Endodermal cell (in vitro differentiated cells): ENCODE measurements around the gene CELF2. TPM values are rescaled to one million over a fixed set of nuclear protein-coding genes. Genes with fewer than 3 reads are reported as not detected.

Experiments used
- DNase-seq: peaks from one replicate; pipeline ENCODE4 v3.0.0-alpha.2; 2017
- H3K27ac ChIP-seq: 2 replicates; pipeline ENCODE4 v1.5.1; 2013; ENCODE audit warnings: mild to moderate bottlenecking, low read depth, low read length, moderate library complexity
- H3K27me3 ChIP-seq: 2 replicates; pipeline ENCODE4 v1.6.1; 2013; ENCODE audit warnings: mild to moderate bottlenecking, low read length, moderate library complexity; ENCODE audit not compliant: insufficient read depth, control insufficient read depth, poor library complexity, severe bottlenecking
- H3K36me3 ChIP-seq: 2 replicates; pipeline ENCODE4 v1.7.0; 2013; ENCODE audit warnings: mild to moderate bottlenecking, low read length, moderate library complexity; ENCODE audit not compliant: control insufficient read depth, insufficient read depth
- H3K4me1 ChIP-seq: one replicate; pipeline ENCODE4 v1.7.0; 2013; ENCODE audit warnings: low read length; ENCODE audit not compliant: control insufficient read depth, insufficient read depth
- H3K4me3 ChIP-seq: 2 replicates; pipeline ENCODE4 v1.5.1; 2013; ENCODE audit warnings: mild to moderate bottlenecking, low read length, moderate library complexity
- H3K9ac ChIP-seq: 2 replicates; pipeline ENCODE4 v1.6.1; 2013; ENCODE audit warnings: mild to moderate bottlenecking, low read length, moderate library complexity; ENCODE audit not compliant: poor library complexity, severe bottlenecking; ENCODE audit errors: extremely low read depth
- H3K9me3 ChIP-seq: 2 replicates; pipeline ENCODE4 v1.6.1; 2013; ENCODE audit warnings: mild to moderate bottlenecking, low read length, moderate library complexity; ENCODE audit not compliant: control insufficient read depth
- H3K27ac Mint-ChIP-seq: 2 replicates; pipeline ENCODE4 v1.8.0; 2020; ENCODE audit warnings: mixed read lengths
- H3K27me3 Mint-ChIP-seq: 2 replicates; pipeline ENCODE4 v1.8.0; 2021; ENCODE audit warnings: mild to moderate bottlenecking, mixed read lengths; ENCODE audit not compliant: insufficient read depth
- H3K36me3 Mint-ChIP-seq: 2 replicates; pipeline ENCODE4 v1.8.0; 2020; ENCODE audit warnings: low read depth, mixed read lengths
- H3K4me1 Mint-ChIP-seq: 2 replicates; pipeline ENCODE4 v1.8.0; 2020; ENCODE audit warnings: mixed read lengths
- H3K4me3 Mint-ChIP-seq: 2 replicates; pipeline ENCODE4 v1.8.0; 2020; ENCODE audit warnings: mild to moderate bottlenecking, moderate library complexity, mixed read lengths
- H3K9me3 Mint-ChIP-seq: 2 replicates; pipeline ENCODE4 v1.8.0; 2020; ENCODE audit warnings: mild to moderate bottlenecking, mixed read lengths
- CTCF ChIP-seq: fragments of 200-600 bp; sonication (generic); conservative IDR thresholded peaks from 2 replicates; pipeline ENCODE4 v1.5.0; 2021; ENCODE audit warnings: antibody characterized with exemption, mild to moderate bottlenecking
- WGBS, 2 experiments: methylation state at CpG; one replicate each; pipeline versions ENCODE4 v1.1.5 to v1.1.7; 2013; ENCODE audit warnings: missing lambda C conversion rate in 2 of 2, mixed read lengths in 1 of 2; ENCODE audit not compliant: insufficient coverage in 1 of 2, insufficient read length in 1 of 2; 5-methylcytosine and 5-hydroxymethylcytosine counted together
- total RNA-seq, 2 donors: library from RNA; stranded (reverse); fragmentation: NEBNext Ultra II Directional in 1 of 2; extraction: Animal tissue kit (Norgen Biotek cat#: 25700) in 1 of 2; gene quantifications; 2 replicates in 1 of 2; 3 replicates in 1 of 2; pipeline ENCODE4 v1.2.1, GENCODE V29; 2021

Gene CELF2
- total RNA-seq, 2 donors from 2014 or later: 79.9 to 96.1 TPM

- Histone ChIP-seq H3K27ac (no peak overlapping the region), H3K27me3 (no peaks in the 10 kb centered on the region), H3K4me1 (peaks cover 31% of the 10 kb centered on the region), H3K36me3 (peaks cover 4% of the 10 kb centered on the region), H3K9ac (peak overlapping the region; percentile 73), H3K4me3 (peak overlapping the region; percentile 98), H3K9me3 (no peaks in the 10 kb centered on the region)
- Mint-ChIP-seq H3K27me3 (no peaks in the 10 kb centered on the region), H3K9me3 (no peaks in the 10 kb centered on the region), H3K4me1 (peaks cover 63% of the 10 kb centered on the region), H3K36me3 (peaks cover 6% of the 10 kb centered on the region), H3K27ac (peak overlapping the region; percentile 46), H3K4me3 (peak overlapping the region; percentile 85)
- TF ChIP-seq CTCF: no peak
- WGBS, 2 experiments: 73 to 88% methylated on average over 5 to 10 of the region's 11 CpGs
- DNase-seq: no peak
These were observed 2.3 kb downstream of the CELF2 start for GRCh38 chr10:11019724-11020547.

- Histone ChIP-seq H3K27ac (no peak overlapping the region), H3K9me3 (no peaks in the 10 kb centered on the region), H3K9ac (peak overlapping the region; percentile 73), H3K36me3 (peaks cover 10% of the 10 kb centered on the region), H3K27me3 (no peaks in the 10 kb centered on the region), H3K4me3 (peak overlapping the region; percentile 98), H3K4me1 (peaks cover 27% of the 10 kb centered on the region)
- no peak for DNase-seq
- Mint-ChIP-seq H3K4me1 (peaks cover 62% of the 10 kb centered on the region), H3K36me3 (peaks cover 9% of the 10 kb centered on the region), H3K4me3 (peak overlapping the region; percentile 85), H3K27me3 (no peaks in the 10 kb centered on the region), H3K27ac (peak overlapping the region; percentile 46), H3K9me3 (no peaks in the 10 kb centered on the region)
- TF ChIP-seq CTCF: no peak
- 88 to 100% methylated on average over 2 to 6 of the region's 6 CpGs for WGBS, 2 experiments
These were observed 2.9 kb downstream of the CELF2 start for GRCh38 chr10:11020548-11020942.

GRCh38 chr10:11022213-11022612, 4.5 kb downstream of the CELF2 start:
- Histone ChIP-seq H3K9me3 (no peaks in the 10 kb centered on the region), H3K36me3 (peaks cover 14% of the 10 kb centered on the region), H3K9ac (peak overlapping the region; percentile 22), H3K27ac (no peak overlapping the region), H3K4me1 (peaks cover 18% of the 10 kb centered on the region), H3K27me3 (no peaks in the 10 kb centered on the region), H3K4me3 (peak overlapping the region; percentile 98)
- WGBS, 2 experiments: 21 to 40% methylated on average over 1 to 2 of the region's 2 CpGs
- no peak for DNase-seq
- no peaks in the 10 kb centered on the region for H3K9me3 Mint-ChIP-seq
- TF ChIP-seq CTCF: no peak
- H3K4me1 Mint-ChIP-seq: peaks cover 65% of the 10 kb centered on the region
- H3K36me3 Mint-ChIP-seq: peaks cover 11% of the 10 kb centered on the region
- H3K27me3 Mint-ChIP-seq: no peaks in the 10 kb centered on the region
- H3K27ac Mint-ChIP-seq: peak overlapping the region; percentile 1
- peak overlapping the region; percentile 85 for H3K4me3 Mint-ChIP-seq
